Trophoblast cell (in vitro differentiated cells and primary cell): Measurements from ENCODE around the gene MICU2.
"Not testable (repeated sequence)": the region's sequence is repeated elsewhere in the genome, so short reads cannot be mapped to it uniquely, and the experiment has no call there.

Experiments used
- DNase-seq, 2 donors: peaks; one replicate each; pipeline ENCODE4 v3.0.0-alpha.2; 2016
- H2AFZ ChIP-seq: 2 replicates; pipeline ENCODE4 v1.6.1; 2013; ENCODE audit warnings: low read length, moderate library complexity, mild to moderate bottlenecking; ENCODE audit not compliant: insufficient read depth, poor library complexity
- H2AK5ac ChIP-seq: 2 replicates; pipeline ENCODE4 v1.6.1; 2013; ENCODE audit warnings: mild to moderate bottlenecking, low read length
- H2BK120ac ChIP-seq: 2 replicates; pipeline ENCODE4 v1.6.1; 2013; ENCODE audit warnings: low read length, mild to moderate bottlenecking, moderate library complexity; ENCODE audit not compliant: insufficient read depth, poor library complexity
- H2BK12ac ChIP-seq: 2 replicates; pipeline ENCODE4 v1.6.1; 2013; ENCODE audit warnings: mild to moderate bottlenecking, low read length, moderate library complexity
- H2BK5ac ChIP-seq: 2 replicates; pipeline ENCODE4 v1.6.1; 2013; ENCODE audit warnings: low read length, low read depth, moderate library complexity, mild to moderate bottlenecking; ENCODE audit not compliant: poor library complexity
- H3K14ac ChIP-seq: 2 replicates; pipeline ENCODE4 v1.6.1; 2013; ENCODE audit warnings: mild to moderate bottlenecking, low read length
- H3K18ac ChIP-seq: 2 replicates; pipeline ENCODE4 v1.6.1; 2013; ENCODE audit warnings: mild to moderate bottlenecking, low read length
- H3K23ac ChIP-seq: 2 replicates; pipeline ENCODE4 v1.6.1; 2013; ENCODE audit warnings: low read length
- H3K27ac ChIP-seq: 2 replicates; pipeline ENCODE4 v1.5.1; 2013; ENCODE audit warnings: low read depth, mild to moderate bottlenecking, inconsistent platforms, low read length, moderate library complexity
- H3K27me3 ChIP-seq: 2 replicates; pipeline ENCODE4 v1.6.1; 2013; ENCODE audit warnings: inconsistent platforms, mild to moderate bottlenecking, low read length, moderate library complexity; ENCODE audit not compliant: insufficient read depth
- H3K36me3 ChIP-seq, 2 experiments: 1 replicate in 1 of 2; 2 replicates in 1 of 2; pipeline ENCODE4 v1.6.1; 2013; ENCODE audit warnings: low read length in 2 of 2, mild to moderate bottlenecking in 2 of 2, moderate library complexity in 1 of 2; ENCODE audit not compliant: insufficient read depth in 2 of 2, control insufficient read depth in 1 of 2
- H3K4ac ChIP-seq: 2 replicates; pipeline ENCODE4 v1.6.1; 2013; ENCODE audit warnings: low read depth, mild to moderate bottlenecking, low read length, moderate library complexity
- H3K4me1 ChIP-seq, 2 experiments: 1 replicate in 1 of 2; 2 replicates in 1 of 2; pipeline ENCODE4 v1.6.1; 2013; ENCODE audit warnings: low read length in 2 of 2, mild to moderate bottlenecking in 2 of 2, moderate library complexity in 1 of 2; ENCODE audit not compliant: insufficient read depth in 2 of 2, control insufficient read depth in 1 of 2
- H3K4me2 ChIP-seq: 2 replicates; pipeline ENCODE4 v1.6.1; 2013; ENCODE audit warnings: inconsistent platforms, mild to moderate bottlenecking, low read length, moderate library complexity
- H3K4me3 ChIP-seq: 2 replicates; pipeline ENCODE4 v1.5.1; 2013; ENCODE audit warnings: mild to moderate bottlenecking, low read depth, low read length, inconsistent platforms
- H3K79me1 ChIP-seq: one replicate; pipeline ENCODE4 v1.6.1; 2013; ENCODE audit warnings: low read length
- H3K79me2 ChIP-seq: 2 replicates; pipeline ENCODE4 v1.6.1; 2013; ENCODE audit warnings: low read length, mild to moderate bottlenecking; ENCODE audit not compliant: control insufficient read depth, insufficient read depth, poor library complexity
- H3K9ac ChIP-seq: 2 replicates; pipeline ENCODE4 v1.6.1; 2013; ENCODE audit warnings: mild to moderate bottlenecking, low read length
- H3K9me3 ChIP-seq: 2 replicates; pipeline ENCODE4 v1.6.1; 2013; ENCODE audit warnings: low read depth, mild to moderate bottlenecking, control low read depth, inconsistent platforms, low read length; ENCODE audit not compliant: insufficient read depth
- H4K12ac ChIP-seq: 2 replicates; pipeline ENCODE4 v1.6.1; 2013; ENCODE audit warnings: low read depth, mild to moderate bottlenecking, low read length, moderate library complexity
- H4K8ac ChIP-seq: 2 replicates; pipeline ENCODE4 v1.6.1; 2013; ENCODE audit warnings: low read depth, mild to moderate bottlenecking, low read length, moderate library complexity
- H4K91ac ChIP-seq: one replicate; pipeline ENCODE4 v1.6.1; 2013; ENCODE audit warnings: low read depth, mild to moderate bottlenecking, low read length, moderate library complexity
- WGBS: extraction: QIAGEN DNeasy Blood & Tissue Kit; methylation state at CpG from one replicate; pipeline ENCODE4 v1.1.7; 2013; ENCODE audit warnings: missing lambda C conversion rate; ENCODE audit not compliant: insufficient read length, insufficient coverage; ENCODE audit errors: extremely low coverage; 5-methylcytosine and 5-hydroxymethylcytosine counted together

Gene MICU2

GRCh38 chr13:21594715-21595545 is 9.0 kb downstream of the MICU2 start:
- H3K14ac ChIP-seq: no peak overlapping the region
- H4K12ac ChIP-seq: no peak overlapping the region
- H4K91ac ChIP-seq: no peak overlapping the region
- H2AK5ac ChIP-seq: no peak overlapping the region
- no peaks in the 10 kb centered on the region for H3K79me1 ChIP-seq
- H3K4ac ChIP-seq: no peak overlapping the region
- H3K4me1 ChIP-seq: no peaks in the 10 kb centered on the region
- no peak for DNase-seq
- no peak overlapping the region for H3K27ac ChIP-seq
- H3K9me3 ChIP-seq: no peaks in the 10 kb centered on the region
- H2AFZ ChIP-seq: no peak overlapping the region
- H2BK120ac ChIP-seq: no peak overlapping the region
- H4K8ac ChIP-seq: no peak overlapping the region
- no peaks in the 10 kb centered on the region for H3K27me3 ChIP-seq
- H3K4me3 ChIP-seq: no peak overlapping the region
- H3K36me3 ChIP-seq: no peaks in the 10 kb centered on the region
- H3K4me2 ChIP-seq: no peak overlapping the region
- H3K9ac ChIP-seq: no peak overlapping the region
- no peak overlapping the region for H2BK12ac ChIP-seq
- no CpG with 5 or more reads among the region's 3 CpGs for WGBS
- H3K23ac ChIP-seq: no peak overlapping the region
- no peaks in the 10 kb centered on the region for H3K79me2 ChIP-seq
- no peak overlapping the region for H2BK5ac ChIP-seq
- H3K18ac ChIP-seq: no peak overlapping the region

GRCh38 chr13:21590665-21591456 is 13.1 kb downstream of the MICU2 start:
- not testable (repeated sequence) for H3K4me1 ChIP-seq, H3K4me2 ChIP-seq, H3K9ac ChIP-seq, H3K36me3 ChIP-seq, H3K27me3 ChIP-seq, H2BK5ac ChIP-seq, H3K79me2 ChIP-seq, H3K4me3 ChIP-seq, H2BK12ac ChIP-seq, H2BK120ac ChIP-seq, H3K4ac ChIP-seq, DNase-seq, H3K27ac ChIP-seq, H4K8ac ChIP-seq, H3K23ac ChIP-seq, H3K18ac ChIP-seq, H3K14ac ChIP-seq, H3K79me1 ChIP-seq, H3K9me3 ChIP-seq, H4K12ac ChIP-seq, H2AK5ac ChIP-seq, H4K91ac ChIP-seq, H2AFZ ChIP-seq
- WGBS: no CpG with 5 or more reads among the region's 11 CpGs

- Histone ChIP-seq H3K9ac (no peak overlapping the region), H2BK5ac (no peak overlapping the region), H3K79me2 (no peaks in the 10 kb centered on the region), H4K8ac (no peak overlapping the region), H4K12ac (no peak overlapping the region), H2BK120ac (no peak overlapping the region), H3K79me1 (no peaks in the 10 kb centered on the region), H2BK12ac (no peak overlapping the region), H3K4me2 (no peak overlapping the region), H3K36me3 (no peaks in the 10 kb centered on the region), H3K27ac (no peak overlapping the region), H3K23ac (no peak overlapping the region), H3K4me3 (no peak overlapping the region), H3K14ac (no peak overlapping the region), H3K9me3 (no peaks in the 10 kb centered on the region), H4K91ac (no peak overlapping the region), H2AK5ac (no peak overlapping the region), H3K4ac (no peak overlapping the region), H3K18ac (no peak overlapping the region), H3K4me1 (no peaks in the 10 kb centered on the region), H3K27me3 (no peaks in the 10 kb centered on the region), H2AFZ (no peak overlapping the region)
- no CpG with 5 or more reads among the region's 5 CpGs for WGBS
- no peak for DNase-seq
Observed at GRCh38 chr13:21590231-21590630, 13.7 kb downstream of the MICU2 start.

GRCh38 chr13:21589510-21589909 is 14.5 kb downstream of the MICU2 start:
- not testable (repeated sequence) for H3K9ac ChIP-seq, H4K12ac ChIP-seq, H3K4me2 ChIP-seq, H2BK5ac ChIP-seq, H2AK5ac ChIP-seq, H2BK12ac ChIP-seq, H3K4me1 ChIP-seq, H3K23ac ChIP-seq, H3K4ac ChIP-seq, H3K36me3 ChIP-seq, H2AFZ ChIP-seq, H3K4me3 ChIP-seq, H4K8ac ChIP-seq, H3K18ac ChIP-seq, H3K9me3 ChIP-seq, H3K79me1 ChIP-seq, H2BK120ac ChIP-seq, H3K14ac ChIP-seq, H3K79me2 ChIP-seq, DNase-seq, H3K27me3 ChIP-seq, H4K91ac ChIP-seq, H3K27ac ChIP-seq
- no CpG with 5 or more reads among the region's 6 CpGs for WGBS
